ENCODE measurements around the gene FLT3.

- TF ChIP-seq KIAA2018 (CRISPR knock-in tag; IDR thresholded peaks at IDR 0.05; ENCODE audit: borderline replicate concordance) (no peak), HNRNPL (IDR thresholded peaks at IDR 0.05; ENCODE audit: low read depth, low read length) (no peak), NPAS2 (CRISPR knock-in tag; IDR thresholded peaks at IDR 0.05; ENCODE audit: borderline replicate concordance) (no peak), HMG20A (CRISPR knock-in tag; IDR thresholded peaks at IDR 0.05; ENCODE audit: borderline replicate concordance) (no peak), MAFG (CRISPR knock-in tag; IDR thresholded peaks at IDR 0.05) (no peak), FOXO1 (CRISPR knock-in tag; IDR thresholded peaks at IDR 0.05) (no peak), RARA (CRISPR knock-in tag; IDR thresholded peaks at IDR 0.05) (no peak), FOSL1 (CRISPR knock-in tag; IDR thresholded peaks at IDR 0.05; ENCODE audit: borderline replicate concordance) (no peak)
- TF ChIP-seq, protein P1, sequence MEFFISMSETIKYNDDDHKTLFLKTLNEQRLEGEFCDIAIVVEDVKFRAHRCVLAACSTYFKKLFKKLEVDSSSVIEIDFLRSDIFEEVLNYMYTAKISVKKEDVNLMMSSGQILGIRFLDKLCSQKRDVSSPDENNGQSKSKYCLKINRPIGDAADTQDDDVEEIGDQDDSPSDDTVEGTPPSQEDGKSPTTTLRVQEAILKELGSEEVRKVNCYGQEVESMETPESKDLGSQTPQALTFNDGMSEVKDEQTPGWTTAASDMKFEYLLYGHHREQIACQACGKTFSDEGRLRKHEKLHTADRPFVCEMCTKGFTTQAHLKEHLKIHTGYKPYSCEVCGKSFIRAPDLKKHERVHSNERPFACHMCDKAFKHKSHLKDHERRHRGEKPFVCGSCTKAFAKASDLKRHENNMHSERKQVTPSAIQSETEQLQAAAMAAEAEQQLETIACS (CRISPR knock-in tag; IDR thresholded peaks at IDR 0.05): no peak
- TF ChIP-seq, protein P2, sequence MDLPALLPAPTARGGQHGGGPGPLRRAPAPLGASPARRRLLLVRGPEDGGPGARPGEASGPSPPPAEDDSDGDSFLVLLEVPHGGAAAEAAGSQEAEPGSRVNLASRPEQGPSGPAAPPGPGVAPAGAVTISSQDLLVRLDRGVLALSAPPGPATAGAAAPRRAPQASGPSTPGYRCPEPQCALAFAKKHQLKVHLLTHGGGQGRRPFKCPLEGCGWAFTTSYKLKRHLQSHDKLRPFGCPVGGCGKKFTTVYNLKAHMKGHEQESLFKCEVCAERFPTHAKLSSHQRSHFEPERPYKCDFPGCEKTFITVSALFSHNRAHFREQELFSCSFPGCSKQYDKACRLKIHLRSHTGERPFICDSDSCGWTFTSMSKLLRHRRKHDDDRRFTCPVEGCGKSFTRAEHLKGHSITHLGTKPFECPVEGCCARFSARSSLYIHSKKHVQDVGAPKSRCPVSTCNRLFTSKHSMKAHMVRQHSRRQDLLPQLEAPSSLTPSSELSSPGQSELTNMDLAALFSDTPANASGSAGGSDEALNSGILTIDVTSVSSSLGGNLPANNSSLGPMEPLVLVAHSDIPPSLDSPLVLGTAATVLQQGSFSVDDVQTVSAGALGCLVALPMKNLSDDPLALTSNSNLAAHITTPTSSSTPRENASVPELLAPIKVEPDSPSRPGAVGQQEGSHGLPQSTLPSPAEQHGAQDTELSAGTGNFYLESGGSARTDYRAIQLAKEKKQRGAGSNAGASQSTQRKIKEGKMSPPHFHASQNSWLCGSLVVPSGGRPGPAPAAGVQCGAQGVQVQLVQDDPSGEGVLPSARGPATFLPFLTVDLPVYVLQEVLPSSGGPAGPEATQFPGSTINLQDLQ (CRISPR knock-in tag; IDR thresholded peaks at IDR 0.05): no peak
Observed at GRCh38 chr13:27972478-27972820, 127.9 kb downstream of the FLT3 start.
